ENCODE data around the gene KRTAP5-4. TPM values are rescaled to one million over a fixed set of nuclear protein-coding genes. Genes with fewer than 3 reads are reported as not detected.
A peak's percentile ranks its signal among the peaks of the same experiment; 100 is the strongest.
"Not testable (repeated sequence)": the region's sequence is repeated elsewhere in the genome, so short reads cannot be mapped to it uniquely, and the experiment has no call there.

The KRTAP5-4 gene
- total and polyA plus RNA-seq, 2 donors (not counting 1 experiment from before 2014, with no cell fraction given) = not detected

- not testable (repeated sequence) for H4K20me1 ChIP-seq (ENCODE audit: control insufficient read depth, extremely low read depth, insufficient read depth, low read length); H3K27me3 ChIP-seq (ENCODE audit: control insufficient read depth, insufficient read depth, low read length); H3K9me3 ChIP-seq (ENCODE audit: control insufficient read depth, insufficient read depth, low read depth, low read length); H3K27ac ChIP-seq (ENCODE audit: insufficient read depth, low read length); H3K4me3 ChIP-seq (replicated peaks in 1 of 4; ENCODE audit: control extremely low read depth in 1 of 4, insufficient read depth in 1 of 4, low read depth in 3 of 4, low read length in 4 of 4); DNase-seq (ENCODE audit: low read depth in 2 of 2); H3K4me2 ChIP-seq (ENCODE audit: extremely low read depth, insufficient read depth, low read length); H3K36me3 ChIP-seq (ENCODE audit: control insufficient read depth, insufficient read depth, low read length); H3K79me2 ChIP-seq (ENCODE audit: control insufficient read depth, insufficient read depth, low read length); H2AFZ ChIP-seq (ENCODE audit: low read length); H3K4me1 ChIP-seq (ENCODE audit: control insufficient read depth, extremely low read depth, insufficient read depth, low read length); H3K9ac ChIP-seq (ENCODE audit: insufficient read depth, low read length)
- peak in 1 of 2 donors; percentile 18 for TF ChIP-seq CTCF (conservative IDR thresholded peaks at IDR 0.05 in 1 of 2, IDR thresholded peaks at IDR 0.05 in 1 of 2; ENCODE audit: low read depth in 1 of 2, low read length in 2 of 2)
Observed at GRCh38 chr11:1595994-1596575, 25.9 kb downstream of the KRTAP5-4 start.

- Histone ChIP-seq H3K4me1 (ENCODE audit: control insufficient read depth, extremely low read depth, insufficient read depth, low read length) (no peaks in the 10 kb centered on the region), H3K27ac (ENCODE audit: insufficient read depth, low read length) (no peak overlapping the region), H3K27me3 (ENCODE audit: control insufficient read depth, insufficient read depth, low read length) (peaks cover 9% of the 10 kb centered on the region), H2AFZ (ENCODE audit: low read length) (no peak overlapping the region), H3K4me2 (ENCODE audit: extremely low read depth, insufficient read depth, low read length) (no peak overlapping the region), H3K9me3 (ENCODE audit: control insufficient read depth, insufficient read depth, low read depth, low read length) (no peaks in the 10 kb centered on the region), H3K4me3 (replicated peaks in 1 of 4; ENCODE audit: control extremely low read depth in 1 of 4, insufficient read depth in 1 of 4, low read depth in 3 of 4, low read length in 4 of 4) (no peak overlapping the region), H4K20me1 (ENCODE audit: control insufficient read depth, extremely low read depth, insufficient read depth, low read length) (no peaks in the 10 kb centered on the region), H3K36me3 (ENCODE audit: control insufficient read depth, insufficient read depth, low read length) (no peaks in the 10 kb centered on the region), H3K9ac (ENCODE audit: insufficient read depth, low read length) (no peak overlapping the region), H3K79me2 (ENCODE audit: control insufficient read depth, insufficient read depth, low read length) (no peaks in the 10 kb centered on the region)
- no peak for DNase-seq (ENCODE audit: low read depth in 2 of 2)
- TF ChIP-seq EZH2 (IDR thresholded peaks at IDR 0.05; ENCODE audit: low read length, missing control alignments) = no peak
- TF ChIP-seq CTCF (conservative IDR thresholded peaks at IDR 0.05 in 1 of 2, IDR thresholded peaks at IDR 0.05 in 1 of 2; ENCODE audit: low read depth in 1 of 2, low read length in 2 of 2) = no peak
Observed at GRCh38 chr11:1592628-1593027, 29.3 kb downstream of the KRTAP5-4 start.

- no peaks in the 10 kb centered on the region for H4K20me1 ChIP-seq (ENCODE audit: control insufficient read depth, extremely low read depth, insufficient read depth, low read length)
- H3K4me1 ChIP-seq (ENCODE audit: control insufficient read depth, extremely low read depth, insufficient read depth, low read length) = no peaks in the 10 kb centered on the region
- no peaks in the 10 kb centered on the region for H3K79me2 ChIP-seq (ENCODE audit: control insufficient read depth, insufficient read depth, low read length)
- peaks cover 6% of the 10 kb centered on the region for H3K27me3 ChIP-seq (ENCODE audit: control insufficient read depth, insufficient read depth, low read length)
- no peak overlapping the region for H2AFZ ChIP-seq (ENCODE audit: low read length)
- no peak for DNase-seq (ENCODE audit: low read depth in 2 of 2)
- H3K9me3 ChIP-seq (ENCODE audit: control insufficient read depth, insufficient read depth, low read depth, low read length) = no peaks in the 10 kb centered on the region
- H3K4me3 ChIP-seq (replicated peaks in 1 of 4; ENCODE audit: control extremely low read depth in 1 of 4, insufficient read depth in 1 of 4, low read depth in 3 of 4, low read length in 4 of 4) = no peak overlapping the region
- no peak overlapping the region for H3K9ac ChIP-seq (ENCODE audit: insufficient read depth, low read length)
- TF ChIP-seq EZH2 (IDR thresholded peaks at IDR 0.05; ENCODE audit: low read length, missing control alignments) (no peak), CTCF (conservative IDR thresholded peaks at IDR 0.05 in 1 of 2, IDR thresholded peaks at IDR 0.05 in 1 of 2; ENCODE audit: low read depth in 1 of 2, low read length in 2 of 2) (no peak)
- no peak overlapping the region for H3K4me2 ChIP-seq (ENCODE audit: extremely low read depth, insufficient read depth, low read length)
- H3K36me3 ChIP-seq (ENCODE audit: control insufficient read depth, insufficient read depth, low read length) = no peaks in the 10 kb centered on the region
- no peak overlapping the region for H3K27ac ChIP-seq (ENCODE audit: insufficient read depth, low read length)
Observed at GRCh38 chr11:1589996-1590395, 31.9 kb downstream of the KRTAP5-4 start.

GRCh38 chr11:1589191-1589963 is 32.6 kb downstream of the KRTAP5-4 start:
- not testable (repeated sequence) for H2AFZ ChIP-seq (ENCODE audit: low read length); H3K27ac ChIP-seq (ENCODE audit: insufficient read depth, low read length); H3K9ac ChIP-seq (ENCODE audit: insufficient read depth, low read length); H4K20me1 ChIP-seq (ENCODE audit: control insufficient read depth, extremely low read depth, insufficient read depth, low read length); H3K4me1 ChIP-seq (ENCODE audit: control insufficient read depth, extremely low read depth, insufficient read depth, low read length); H3K36me3 ChIP-seq (ENCODE audit: control insufficient read depth, insufficient read depth, low read length); H3K9me3 ChIP-seq (ENCODE audit: control insufficient read depth, insufficient read depth, low read depth, low read length); DNase-seq (ENCODE audit: low read depth in 2 of 2); H3K4me2 ChIP-seq (ENCODE audit: extremely low read depth, insufficient read depth, low read length); H3K4me3 ChIP-seq (replicated peaks in 1 of 4; ENCODE audit: control extremely low read depth in 1 of 4, insufficient read depth in 1 of 4, low read depth in 3 of 4, low read length in 4 of 4); H3K27me3 ChIP-seq (ENCODE audit: control insufficient read depth, insufficient read depth, low read length); H3K79me2 ChIP-seq (ENCODE audit: control insufficient read depth, insufficient read depth, low read length)
